Hepatocyte (in vitro differentiated cells): ENCODE results near the gene MEIS3. TPM values are rescaled to one million over a fixed set of nuclear protein-coding genes. Genes with fewer than 3 reads are reported as not detected.
"Not testable (repeated sequence)": the region's sequence is repeated elsewhere in the genome, so short reads cannot be mapped to it uniquely, and the experiment has no call there.

Source experiments
- DNase-seq: peaks from one replicate; pipeline ENCODE4 v3.0.0-alpha.2; 2016; ENCODE audit warnings: low spot score
- H2AFZ ChIP-seq: fragments of 200-600 bp; sonication (generic); 2 replicates; pipeline ENCODE4 v1.6.0; 2016; ENCODE audit warnings: antibody characterized with exemption, mild to moderate bottlenecking
- H3K27ac ChIP-seq: fragments of 200-600 bp; sonication (generic); 2 replicates; pipeline ENCODE4 v1.5.1; 2016; ENCODE audit warnings: mild to moderate bottlenecking
- H3K27me3 ChIP-seq: fragments of 200-600 bp; sonication (generic); 2 replicates; pipeline ENCODE4 v1.6.1; 2016
- H3K36me3 ChIP-seq: fragments of 200-600 bp; sonication (generic); replicated peaks from 2 replicates; pipeline ENCODE4 v1.5.1; 2016; ENCODE audit warnings: low read depth; ENCODE audit not compliant: insufficient read depth
- H3K4me1 ChIP-seq: fragments of 200-600 bp; sonication (generic); 2 replicates; pipeline ENCODE4 v1.5.1; 2016; ENCODE audit warnings: mild to moderate bottlenecking, moderate library complexity; ENCODE audit not compliant: insufficient read depth
- H3K4me2 ChIP-seq: fragments of 200-600 bp; sonication (generic); 2 replicates; pipeline ENCODE4 v1.6.0; 2016
- H3K4me3 ChIP-seq: fragments of 200-600 bp; sonication (generic); 2 replicates; pipeline ENCODE4 v1.5.1; 2016; ENCODE audit warnings: mild to moderate bottlenecking
- H3K79me2 ChIP-seq: fragments of 200-600 bp; sonication (generic); 2 replicates; pipeline ENCODE4 v1.6.0; 2017; ENCODE audit warnings: mild to moderate bottlenecking
- H3K9me2 ChIP-seq: fragments of 200-600 bp; sonication (generic); replicated peaks from 2 replicates; pipeline ENCODE4 v1.6.0; 2017; ENCODE audit warnings: mild to moderate bottlenecking; ENCODE audit not compliant: insufficient read depth
- H3K9me3 ChIP-seq: fragments of 200-600 bp; sonication (generic); 2 replicates; pipeline ENCODE4 v1.5.1; 2016; ENCODE audit warnings: low read depth, mild to moderate bottlenecking
- H4K20me1 ChIP-seq: fragments of 200-600 bp; sonication (generic); 2 replicates; pipeline ENCODE4 v1.6.0; 2016; ENCODE audit warnings: mild to moderate bottlenecking; ENCODE audit not compliant: insufficient read depth, poor library complexity, severe bottlenecking
- EZH2 ChIP-seq: fragments of 200-600 bp; sonication (generic); IDR thresholded peaks from 2 replicates; pipeline ENCODE4 v1.6.1; 2016; ENCODE audit warnings: antibody characterized with exemption, mild to moderate bottlenecking, borderline replicate concordance
- EZH2phosphoT487 ChIP-seq: fragments of 200-600 bp; sonication (generic); IDR thresholded peaks from one replicate; pipeline ENCODE4 v1.6.1; 2018; ENCODE audit warnings: antibody characterized with exemption, mild to moderate bottlenecking, low read depth, moderate library complexity; ENCODE audit not compliant: unreplicated experiment, severe bottlenecking
- WGBS: methylation state at CpG from one replicate; pipeline ENCODE4 v1.1.6; 2016; ENCODE audit warnings: low lambda C conversion rate; ENCODE audit errors: missing lambda C conversion rate; 5-methylcytosine and 5-hydroxymethylcytosine counted together
- polyA plus RNA-seq: library from polyadenylated mRNA; unstranded; fragments of >200 nt; fragmentation: Nextera tagmentation; extraction: Ambion mirVana; gene quantifications from 2 replicates; pipeline ENCODE4 v1.2.1, GENCODE V29; 2016
- total RNA-seq: library from RNA; depleted of rRNA; stranded (reverse); fragments of >200 nt; gene quantifications from 2 replicates; pipeline ENCODE4 v1.2.3, GENCODE V29; 2014
- TF ChIP-seq, protein P1 (sequence below): fragments of 200-600 bp; sonication (generic); IDR thresholded peaks from 2 replicates; pipeline ENCODE4 v1.5.1; 2016; ENCODE audit warnings: antibody characterized with exemption, mild to moderate bottlenecking; ENCODE audit not compliant: poor library complexity

MEIS3 gene
- total and polyA plus RNA-seq, 2 experiments from 2014 or later = 21.2 to 47.0 TPM

DNA sequence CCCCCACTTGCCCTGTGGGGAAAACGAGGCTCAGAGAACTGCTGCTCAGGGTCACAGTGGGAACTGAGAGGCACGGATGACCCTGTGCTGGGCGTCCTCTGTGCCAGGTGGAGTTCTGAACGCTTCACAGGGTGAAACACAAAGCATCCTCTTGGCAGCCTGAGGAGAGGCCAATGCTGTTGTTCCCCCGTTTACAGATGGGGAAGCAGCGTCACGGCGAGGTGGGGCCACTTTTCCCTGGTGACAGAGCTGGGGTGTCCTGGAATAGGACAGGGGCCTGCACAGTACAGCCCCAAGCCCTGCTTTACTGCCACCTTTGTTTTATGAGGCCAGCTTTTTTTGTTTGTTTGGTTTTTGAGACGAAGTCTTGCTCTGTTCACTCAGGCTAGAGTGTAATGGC is 48.1 kb downstream of the MEIS3 start:
- 90% methylated on average over 9 of the region's 9 CpGs for WGBS
- H3K36me3 ChIP-seq = no peaks in the 10 kb centered on the region
- TF ChIP-seq EZH2phosphoT487 (no peak), EZH2 (no peak)
- TF ChIP-seq, protein P1, sequence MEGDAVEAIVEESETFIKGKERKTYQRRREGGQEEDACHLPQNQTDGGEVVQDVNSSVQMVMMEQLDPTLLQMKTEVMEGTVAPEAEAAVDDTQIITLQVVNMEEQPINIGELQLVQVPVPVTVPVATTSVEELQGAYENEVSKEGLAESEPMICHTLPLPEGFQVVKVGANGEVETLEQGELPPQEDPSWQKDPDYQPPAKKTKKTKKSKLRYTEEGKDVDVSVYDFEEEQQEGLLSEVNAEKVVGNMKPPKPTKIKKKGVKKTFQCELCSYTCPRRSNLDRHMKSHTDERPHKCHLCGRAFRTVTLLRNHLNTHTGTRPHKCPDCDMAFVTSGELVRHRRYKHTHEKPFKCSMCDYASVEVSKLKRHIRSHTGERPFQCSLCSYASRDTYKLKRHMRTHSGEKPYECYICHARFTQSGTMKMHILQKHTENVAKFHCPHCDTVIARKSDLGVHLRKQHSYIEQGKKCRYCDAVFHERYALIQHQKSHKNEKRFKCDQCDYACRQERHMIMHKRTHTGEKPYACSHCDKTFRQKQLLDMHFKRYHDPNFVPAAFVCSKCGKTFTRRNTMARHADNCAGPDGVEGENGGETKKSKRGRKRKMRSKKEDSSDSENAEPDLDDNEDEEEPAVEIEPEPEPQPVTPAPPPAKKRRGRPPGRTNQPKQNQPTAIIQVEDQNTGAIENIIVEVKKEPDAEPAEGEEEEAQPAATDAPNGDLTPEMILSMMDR = no peak

DNA sequence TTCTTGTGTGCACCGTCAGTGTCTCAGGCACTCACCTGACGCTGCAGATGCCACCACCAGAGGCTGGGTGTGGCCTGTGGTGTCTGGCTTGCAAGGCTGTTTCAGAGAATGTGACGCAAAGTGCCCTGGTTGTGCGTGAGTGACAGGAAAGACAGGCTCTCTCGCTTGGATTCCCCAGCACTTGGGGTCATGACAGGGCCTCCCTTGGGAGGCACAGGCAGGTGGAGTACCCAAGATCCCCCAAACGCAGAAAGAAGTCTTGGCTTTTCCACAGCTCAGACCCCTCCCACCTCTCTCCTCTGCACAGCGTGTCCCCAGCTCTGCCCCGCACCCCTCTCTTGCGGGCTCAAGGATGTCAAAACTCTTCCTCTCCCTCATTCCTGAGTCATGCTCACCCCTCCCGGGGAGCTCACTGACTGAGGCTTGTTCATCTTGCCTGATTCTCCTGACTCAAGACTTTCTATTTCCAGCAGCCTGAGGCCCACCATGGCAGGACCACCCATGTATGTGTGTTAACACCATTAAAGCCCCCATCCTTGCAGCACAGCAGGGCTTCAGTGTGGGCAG is 49.2 kb downstream of the MEIS3 start:
- 86% methylated on average over 10 of the region's 10 CpGs for WGBS
- Histone ChIP-seq H4K20me1 (no peaks in the 10 kb centered on the region), H3K4me3 (no peak overlapping the region), H3K27ac (no peak overlapping the region), H3K4me1 (no peaks in the 10 kb centered on the region), H2AFZ (no peak overlapping the region), H3K36me3 (no peaks in the 10 kb centered on the region), H3K9me2 (no peaks in the 10 kb centered on the region), H3K9me3 (no peaks in the 10 kb centered on the region), H3K4me2 (no peak overlapping the region), H3K79me2 (no peaks in the 10 kb centered on the region), H3K27me3 (no peaks in the 10 kb centered on the region)
- no peak for TF ChIP-seq EZH2phosphoT487
- TF ChIP-seq, protein P1 = no peak
- no peak for TF ChIP-seq EZH2
- DNase-seq = peak; percentile 35

More for the DNA sequence above, 48.1 kb downstream of the MEIS3 start:
- Histone ChIP-seq H3K9me3 (no peaks in the 10 kb centered on the region), H3K79me2 (no peaks in the 10 kb centered on the region), H4K20me1 (no peaks in the 10 kb centered on the region), H3K4me3 (no peak overlapping the region), H3K9me2 (no peaks in the 10 kb centered on the region), H3K4me2 (no peak overlapping the region), H2AFZ (no peak overlapping the region), H3K4me1 (no peaks in the 10 kb centered on the region), H3K27ac (no peak overlapping the region), H3K27me3 (no peaks in the 10 kb centered on the region)
- no peak for DNase-seq

DNA sequence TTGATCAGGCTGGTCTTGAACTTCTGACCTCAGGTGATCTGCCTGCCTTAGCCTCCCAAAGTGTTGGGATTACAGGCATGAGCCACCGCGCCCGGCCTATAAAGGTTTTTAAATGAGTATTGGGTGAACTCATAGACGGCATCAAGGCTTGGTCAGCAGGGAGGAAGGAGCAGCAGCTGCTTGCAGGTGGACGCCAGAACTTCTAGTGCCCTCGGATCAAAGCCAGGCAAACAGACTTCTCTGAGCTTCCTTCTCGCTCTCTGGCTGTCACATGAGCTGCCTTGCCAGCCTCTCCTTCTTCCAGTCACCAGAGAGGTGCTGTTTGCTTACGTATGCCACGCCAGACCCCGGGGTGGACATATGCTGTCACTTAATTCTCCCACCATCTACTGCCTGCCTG is 53.9 kb downstream of the MEIS3 start:
- not testable (repeated sequence) for H3K4me2 ChIP-seq, H3K27ac ChIP-seq, H3K4me3 ChIP-seq, H3K79me2 ChIP-seq, H3K36me3 ChIP-seq, H4K20me1 ChIP-seq, H3K4me1 ChIP-seq, H2AFZ ChIP-seq, H3K9me3 ChIP-seq, H3K27me3 ChIP-seq, DNase-seq, H3K9me2 ChIP-seq
- WGBS = 93% methylated on average over 10 of the region's 10 CpGs

DNA sequence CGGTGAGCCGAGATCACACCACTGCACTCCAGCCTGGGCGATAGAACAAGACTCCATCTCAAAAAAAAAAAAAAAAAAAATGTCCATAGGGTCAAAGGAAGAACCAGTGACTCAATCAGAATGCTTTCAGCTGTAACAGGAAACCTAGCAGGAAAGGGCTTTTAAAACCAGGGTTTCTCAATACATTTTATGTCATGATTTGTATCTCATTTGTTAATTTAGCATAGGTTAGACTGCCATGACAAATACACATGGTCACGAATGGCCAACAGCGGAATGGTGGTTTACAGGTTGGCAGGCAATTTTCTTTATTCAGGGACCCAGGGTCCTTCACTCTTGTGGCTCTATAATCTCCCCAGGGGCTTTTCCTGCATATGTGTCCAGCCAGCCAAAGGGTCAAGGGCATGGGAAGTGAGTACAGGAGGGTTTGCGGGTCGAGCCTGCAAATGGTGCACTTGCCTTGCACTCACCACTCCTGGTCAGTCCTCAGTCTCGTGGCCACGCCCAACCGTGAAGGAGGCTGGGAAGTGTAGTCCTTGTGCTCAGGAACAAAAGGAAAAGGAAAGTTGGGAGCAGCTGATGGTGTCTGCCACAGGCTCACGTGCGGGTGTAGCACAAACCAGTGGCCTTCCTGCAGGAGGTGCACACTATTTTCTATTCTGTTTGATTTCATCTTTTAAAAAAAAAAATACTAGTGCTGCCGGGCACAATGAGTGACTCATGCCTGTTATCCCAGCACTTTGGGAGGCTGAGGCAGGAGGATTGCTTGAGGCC is 55.4 kb downstream of the MEIS3 start:
- Histone ChIP-seq H3K36me3 (no peaks in the 10 kb centered on the region), H3K79me2 (no peaks in the 10 kb centered on the region), H3K27ac (no peak overlapping the region), H3K4me3 (no peak overlapping the region), H3K4me2 (no peak overlapping the region), H3K9me2 (no peaks in the 10 kb centered on the region), H2AFZ (no peak overlapping the region), H3K9me3 (no peaks in the 10 kb centered on the region), H4K20me1 (no peaks in the 10 kb centered on the region), H3K4me1 (no peaks in the 10 kb centered on the region), H3K27me3 (no peaks in the 10 kb centered on the region)
- DNase-seq = no peak
- TF ChIP-seq, protein P1 = no peak
- TF ChIP-seq EZH2phosphoT487 = no peak
- TF ChIP-seq EZH2 = no peak
- 92% methylated on average over 13 of the region's 13 CpGs for WGBS
